PC-9 (cell line): Measurements from ENCODE around the gene BRF1.
"Not testable (repeated sequence)": the region's sequence is repeated elsewhere in the genome, so short reads cannot be mapped to it uniquely, and the experiment has no call there.

Experiments
- EZH2 ChIP-seq: fragments of 200-600 bp; sonication (generic); IDR thresholded peaks from 2 replicates; pipeline ENCODE4 v1.8.0; 2017; ENCODE audit warnings: antibody characterized with exemption, low read depth
- TF ChIP-seq, protein P1 (sequence below): fragments of 200-600 bp; sonication (generic); conservative IDR thresholded peaks from 2 replicates; pipeline ENCODE4 v1.6.1; 2017; ENCODE audit warnings: mixed run types, antibody characterized with exemption, mild to moderate bottlenecking, moderate library complexity

GRCh38 chr14:105301915-105302249, 1.1 kb upstream of the BRF1 start:
- TF ChIP-seq, protein P1, sequence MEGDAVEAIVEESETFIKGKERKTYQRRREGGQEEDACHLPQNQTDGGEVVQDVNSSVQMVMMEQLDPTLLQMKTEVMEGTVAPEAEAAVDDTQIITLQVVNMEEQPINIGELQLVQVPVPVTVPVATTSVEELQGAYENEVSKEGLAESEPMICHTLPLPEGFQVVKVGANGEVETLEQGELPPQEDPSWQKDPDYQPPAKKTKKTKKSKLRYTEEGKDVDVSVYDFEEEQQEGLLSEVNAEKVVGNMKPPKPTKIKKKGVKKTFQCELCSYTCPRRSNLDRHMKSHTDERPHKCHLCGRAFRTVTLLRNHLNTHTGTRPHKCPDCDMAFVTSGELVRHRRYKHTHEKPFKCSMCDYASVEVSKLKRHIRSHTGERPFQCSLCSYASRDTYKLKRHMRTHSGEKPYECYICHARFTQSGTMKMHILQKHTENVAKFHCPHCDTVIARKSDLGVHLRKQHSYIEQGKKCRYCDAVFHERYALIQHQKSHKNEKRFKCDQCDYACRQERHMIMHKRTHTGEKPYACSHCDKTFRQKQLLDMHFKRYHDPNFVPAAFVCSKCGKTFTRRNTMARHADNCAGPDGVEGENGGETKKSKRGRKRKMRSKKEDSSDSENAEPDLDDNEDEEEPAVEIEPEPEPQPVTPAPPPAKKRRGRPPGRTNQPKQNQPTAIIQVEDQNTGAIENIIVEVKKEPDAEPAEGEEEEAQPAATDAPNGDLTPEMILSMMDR: not testable (repeated sequence)
- TF ChIP-seq EZH2: not testable (repeated sequence)
